A549 (cell line): ENCODE data around the gene NSMCE1. TPM values are rescaled to one million over a fixed set of nuclear protein-coding genes. Genes with fewer than 3 reads are reported as not detected.

Source experiments
- ATAC-seq, 2 experiments: fragments of 200-7000 bp in 1 of 2; fragments of >200 bp in 1 of 2; cut with Nextera tagmentation in 1 of 2; cut with Tn5 transposase in 1 of 2; 3 replicates each; pipeline versions ENCODE4 v1.8.0 to v1.9.1; 2018 to 2020; ENCODE audit warnings: mild to moderate bottlenecking in 1 of 2, moderate library complexity in 1 of 2
- CTCF ChIA-PET: fragments of 300-600 bp; sonication (Branson Sonifier 250); formaldehyde crosslinking; extraction: SDS; loops from one replicate; lab custom pipeline; 2021; ENCODE audit warnings: antibody characterized with exemption, inconsistent platforms; lab: Yijun Ruan, JAX
- POLR2A ChIA-PET: fragments of 350-600 bp; formaldehyde crosslinking; extraction: SDS; loops from one replicate; lab custom pipeline; 2021; ENCODE audit warnings: antibody characterized with exemption, inconsistent platforms; lab: Yijun Ruan, JAX
- DNase-seq, 2 experiments: peaks; one replicate each; pipeline versions ENCODE4 v3.0.0 to v3.0.0-alpha.2; 2011 to 2016; ENCODE audit warnings: low read depth in 1 of 2, low spot score in 1 of 2
- FAIRE-seq: peaks from 2 replicates; lab custom pipeline; 2011; peaks lifted over from hg19 to GRCh38; lab: Jason Lieb, UNC
- H3K27ac ChIP-seq, 2 experiments: fragments of >200 bp; sonication (Bioruptor Twin); formaldehyde crosslinking; 3 replicates each; pipeline ENCODE4 v1.5.1; 2016 to 2017
- H3K4me1 ChIP-seq: fragments of >200 bp; sonication (Bioruptor Twin); formaldehyde crosslinking; 3 replicates; pipeline ENCODE4 v1.6.1; 2016
- H3K4me2 ChIP-seq: fragments of >200 bp; sonication (Bioruptor Twin); formaldehyde crosslinking; 3 replicates; pipeline ENCODE4 v1.6.1; 2016
- H3K4me3 ChIP-seq: fragments of >200 bp; sonication (Bioruptor Twin); formaldehyde crosslinking; 3 replicates; pipeline ENCODE4 v1.5.1; 2016
- H3K9me3 ChIP-seq: fragments of >200 bp; sonication (Bioruptor Twin); formaldehyde crosslinking; 3 replicates; pipeline ENCODE4 v1.6.1; 2016
- BHLHE40 ChIP-seq: IDR thresholded peaks from 2 replicates; pipeline ENCODE4 v1.6.1; 2012; ENCODE audit warnings: low read depth, low read length, inconsistent platforms
- CEBPB ChIP-seq, 2 experiments: fragments of >200 bp in 1 of 2; sonication (Bioruptor Twin) in 1 of 2; formaldehyde crosslinking in 1 of 2; IDR thresholded peaks; 2 replicates each; pipeline ENCODE4 v1.6.1; 2012 to 2016
- CHD2 ChIP-seq: fragments of 150-350 bp; IDR thresholded peaks from 2 replicates; pipeline ENCODE4 v1.6.1; 2014; ENCODE audit warnings: low read length; ENCODE audit not compliant: partially characterized antibody
- EP300 ChIP-seq, 2 experiments: fragments of >200 bp; sonication (Bioruptor Twin); formaldehyde crosslinking; IDR thresholded peaks; 2 replicates in 1 of 2; 3 replicates in 1 of 2; pipeline ENCODE4 v1.6.1; 2016 to 2017
- ESRRA ChIP-seq: fragments of 150-350 bp; IDR thresholded peaks from 2 replicates; pipeline ENCODE4 v1.6.1; 2014; ENCODE audit warnings: mild to moderate bottlenecking, low read length, borderline replicate concordance
- FOSB ChIP-seq: fragments of 250-450 bp; sonication (Bioruptor Pico); IDR thresholded peaks from 2 replicates; pipeline ENCODE4 v1.5.0; 2020; ENCODE audit warnings: mild to moderate bottlenecking, moderate library complexity
- HEYL ChIP-seq: fragments of 250-450 bp; sonication (Bioruptor Pico); IDR thresholded peaks from 2 replicates; pipeline ENCODE4 v1.8.0; 2021; ENCODE audit warnings: mild to moderate bottlenecking, moderate library complexity
- HOXA7 ChIP-seq: fragments of 250-450 bp; sonication (Bioruptor Pico); IDR thresholded peaks from 2 replicates; pipeline ENCODE4 v1.5.0; 2020; ENCODE audit warnings: mild to moderate bottlenecking, moderate library complexity
- HOXB13 ChIP-seq: fragments of 250-450 bp; sonication (Bioruptor Pico); IDR thresholded peaks from 2 replicates; pipeline ENCODE4 v1.5.0; 2020; ENCODE audit warnings: low read depth, mild to moderate bottlenecking, moderate library complexity
- JUN ChIP-seq, 2 experiments: fragments of >200 bp; sonication (Bioruptor Twin); formaldehyde crosslinking; IDR thresholded peaks; 2 replicates in 1 of 2; 3 replicates in 1 of 2; pipeline ENCODE4 v1.6.1; 2016 to 2017
- KDM1A ChIP-seq: fragments of 200-600 bp; sonication (generic); IDR thresholded peaks from 2 replicates; pipeline ENCODE4 v1.6.1; 2016; ENCODE audit warnings: low read depth, mild to moderate bottlenecking
- MAFK ChIP-seq: fragments of 450-650 bp; IDR thresholded peaks from 2 replicates; pipeline ENCODE4 v1.6.1; 2014; ENCODE audit not compliant: partially characterized antibody
- MAZ ChIP-seq: fragments of 150-350 bp; IDR thresholded peaks from 2 replicates; pipeline ENCODE4 v1.6.1; 2014; ENCODE audit warnings: antibody characterized with exemption, low read depth, low read length, borderline replicate concordance
- MYC ChIP-seq: IDR thresholded peaks from 2 replicates; pipeline ENCODE4 v1.6.1; 2012; ENCODE audit warnings: mild to moderate bottlenecking, inconsistent platforms, low read length, improper control_type of control experiment, borderline replicate concordance
- POLR2A ChIP-seq: IDR thresholded peaks from 2 replicates; pipeline ENCODE4 v1.6.1; 2012; ENCODE audit warnings: mild to moderate bottlenecking, low read length
- RARB ChIP-seq: fragments of 250-450 bp; sonication (Bioruptor Pico); IDR thresholded peaks from 2 replicates; pipeline ENCODE4 v1.8.0; 2021; ENCODE audit warnings: mild to moderate bottlenecking, moderate library complexity
- RFX5 ChIP-seq: fragments of 450-650 bp; IDR thresholded peaks from 2 replicates; pipeline ENCODE4 v1.7.1; 2014; ENCODE audit warnings: antibody characterized with exemption, mild to moderate bottlenecking, moderate library complexity
- RNF2 ChIP-seq: fragments of 200-600 bp; sonication (generic); IDR thresholded peaks from 2 replicates; pipeline ENCODE4 v1.6.1; 2016; ENCODE audit warnings: low read depth, mild to moderate bottlenecking, antibody characterized with exemption, moderate library complexity, borderline replicate concordance
- SMC3 ChIP-seq: fragments of >200 bp; sonication (Bioruptor Twin); formaldehyde crosslinking; IDR thresholded peaks from 3 replicates; pipeline ENCODE4 v1.6.1; 2018; ENCODE audit warnings: inconsistent platforms
- TFCP2L1 ChIP-seq: fragments of 250-450 bp; sonication (Bioruptor Pico); IDR thresholded peaks from 2 replicates; pipeline ENCODE4 v1.5.0; 2021; ENCODE audit warnings: mild to moderate bottlenecking
- ZC3H11A ChIP-seq: fragments of 450-650 bp; IDR thresholded peaks from 2 replicates; pipeline ENCODE4 v1.6.1; 2014; ENCODE audit warnings: antibody characterized with exemption, mild to moderate bottlenecking
- ZNF302 ChIP-seq: fragments of 250-450 bp; sonication (Bioruptor Pico); IDR thresholded peaks from 2 replicates; pipeline ENCODE4 v1.9.0; 2021; ENCODE audit warnings: inconsistent platforms, mild to moderate bottlenecking, moderate library complexity
- WGBS: methylation state at CpG from one replicate; pipeline ENCODE4 v1.1.6; 2017; ENCODE audit errors: missing lambda C conversion rate; 5-methylcytosine and 5-hydroxymethylcytosine counted together
- polyA plus RNA-seq, 4 experiments: library from polyadenylated mRNA; depleted of rRNA in 3 of 4; stranded (reverse); fragments of >200 nt; fragmentation: RNase III in 1 of 4; extraction: RNeasy Plus Mini Kit Qiagen cat#74134 plus additional on column Dnase treatment in 1 of 4; gene quantifications; 2 replicates in 3 of 4; 3 replicates in 1 of 4; pipeline ENCODE4 v1.2.3, GENCODE V29; 2011 to 2017
- TF ChIP-seq, protein P1 (sequence below): fragments of 250-450 bp; sonication (Bioruptor Pico); IDR thresholded peaks from 2 replicates; pipeline ENCODE4 v1.5.0; 2021; ENCODE audit warnings: mild to moderate bottlenecking, moderate library complexity, borderline replicate concordance
- TF ChIP-seq, protein P2 (sequence below): fragments of >200 bp; sonication (Bioruptor Twin); formaldehyde crosslinking; IDR thresholded peaks from 2 replicates; pipeline ENCODE4 v1.6.1; 2016
- TF ChIP-seq, protein P3 (sequence below): IDR thresholded peaks from 2 replicates; pipeline ENCODE4 v1.6.1; 2012; ENCODE audit warnings: low read depth, borderline replicate concordance
- TF ChIP-seq, protein P4 (sequence below): fragments of 250-450 bp; sonication (Bioruptor Pico); IDR thresholded peaks from 2 replicates; pipeline ENCODE4 v1.5.0; 2020; ENCODE audit warnings: low read depth, mild to moderate bottlenecking, moderate library complexity
- TF ChIP-seq, protein P5 (sequence below): fragments of 450-650 bp; IDR thresholded peaks from 2 replicates; pipeline ENCODE4 v1.6.1; 2014; ENCODE audit warnings: antibody characterized with exemption
- TF ChIP-seq, protein P6 (sequence below): fragments of >200 bp; sonication (Bioruptor Twin); formaldehyde crosslinking; IDR thresholded peaks from 3 replicates; pipeline ENCODE4 v1.5.1; 2016
- TF ChIP-seq, protein P7 (sequence below): fragments of >200 bp; sonication (Bioruptor Twin); formaldehyde crosslinking; IDR thresholded peaks from 3 replicates; pipeline ENCODE4 v1.6.1; 2016

Gene NSMCE1
- polyA plus RNA-seq, 2 of the 4 experiments (the other 2 are of a cell fraction) = 32.0 to 59.9 TPM

DNA sequence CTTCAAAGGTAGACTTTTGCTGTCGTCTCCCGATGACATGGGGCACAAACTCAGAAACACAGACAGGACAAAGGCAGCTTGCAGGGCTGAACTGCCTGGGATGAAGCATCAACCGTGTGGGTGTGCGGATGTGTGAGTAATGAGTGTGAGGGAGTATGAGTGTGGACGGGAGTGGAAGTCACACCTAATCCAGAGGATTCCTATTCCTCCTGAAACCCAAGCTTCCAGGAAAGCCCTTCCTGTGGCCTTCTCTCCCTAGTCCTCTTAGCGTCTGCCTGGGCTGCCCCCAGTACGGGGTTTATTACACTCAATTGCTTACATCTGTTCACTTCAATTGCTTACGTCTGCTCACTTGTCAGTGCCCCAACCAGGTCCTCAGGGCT is 42.9 kb upstream of the NSMCE1 start:
- WGBS = 81% methylated on average over 8 of the region's 8 CpGs
- Histone ChIP-seq H3K9me3 (peaks cover 9% of the 10 kb centered on the region; the same call in 1 of the 3 replicates), H3K4me3 (no peak overlapping the region), H3K4me1 (peaks cover 26% of the 10 kb centered on the region)
- FAIRE-seq = no peak
- TF ChIP-seq KDM1A = no peak
- TF ChIP-seq, protein P1, sequence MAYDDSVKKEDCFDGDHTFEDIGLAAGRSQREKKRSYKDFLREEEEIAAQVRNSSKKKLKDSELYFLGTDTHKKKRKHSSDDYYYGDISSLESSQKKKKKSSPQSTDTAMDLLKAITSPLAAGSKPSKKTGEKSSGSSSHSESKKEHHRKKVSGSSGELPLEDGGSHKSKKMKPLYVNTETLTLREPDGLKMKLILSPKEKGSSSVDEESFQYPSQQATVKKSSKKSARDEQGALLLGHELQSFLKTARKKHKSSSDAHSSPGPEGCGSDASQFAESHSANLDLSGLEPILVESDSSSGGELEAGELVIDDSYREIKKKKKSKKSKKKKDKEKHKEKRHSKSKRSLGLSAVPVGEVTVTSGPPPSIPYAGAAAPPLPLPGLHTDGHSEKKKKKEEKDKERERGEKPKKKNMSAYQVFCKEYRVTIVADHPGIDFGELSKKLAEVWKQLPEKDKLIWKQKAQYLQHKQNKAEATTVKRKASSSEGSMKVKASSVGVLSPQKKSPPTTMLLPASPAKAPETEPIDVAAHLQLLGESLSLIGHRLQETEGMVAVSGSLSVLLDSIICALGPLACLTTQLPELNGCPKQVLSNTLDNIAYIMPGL (CRISPR knock-in tag) = no peak
- TF ChIP-seq RARB (CRISPR knock-in tag) = no peak
- no peak for TF ChIP-seq BHLHE40
- TF ChIP-seq CHD2 = no peak
- TF ChIP-seq, protein P2, sequence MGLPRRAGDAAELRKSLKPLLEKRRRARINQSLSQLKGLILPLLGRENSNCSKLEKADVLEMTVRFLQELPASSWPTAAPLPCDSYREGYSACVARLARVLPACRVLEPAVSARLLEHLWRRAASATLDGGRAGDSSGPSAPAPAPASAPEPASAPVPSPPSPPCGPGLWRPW = no peak
- TF ChIP-seq, protein P3, sequence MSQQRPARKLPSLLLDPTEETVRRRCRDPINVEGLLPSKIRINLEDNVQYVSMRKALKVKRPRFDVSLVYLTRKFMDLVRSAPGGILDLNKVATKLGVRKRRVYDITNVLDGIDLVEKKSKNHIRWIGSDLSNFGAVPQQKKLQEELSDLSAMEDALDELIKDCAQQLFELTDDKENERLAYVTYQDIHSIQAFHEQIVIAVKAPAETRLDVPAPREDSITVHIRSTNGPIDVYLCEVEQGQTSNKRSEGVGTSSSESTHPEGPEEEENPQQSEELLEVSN = no peak
- TF ChIP-seq HEYL (CRISPR knock-in tag) = no peak
- no peak for TF ChIP-seq EP300 (IDR thresholded peaks at IDR 0.05)
- TF ChIP-seq ZNF302 (CRISPR knock-in tag) = no peak
- no peak for TF ChIP-seq CEBPB (IDR thresholded peaks at IDR 0.05)
- no peak for TF ChIP-seq TFCP2L1
- TF ChIP-seq, protein P4, sequence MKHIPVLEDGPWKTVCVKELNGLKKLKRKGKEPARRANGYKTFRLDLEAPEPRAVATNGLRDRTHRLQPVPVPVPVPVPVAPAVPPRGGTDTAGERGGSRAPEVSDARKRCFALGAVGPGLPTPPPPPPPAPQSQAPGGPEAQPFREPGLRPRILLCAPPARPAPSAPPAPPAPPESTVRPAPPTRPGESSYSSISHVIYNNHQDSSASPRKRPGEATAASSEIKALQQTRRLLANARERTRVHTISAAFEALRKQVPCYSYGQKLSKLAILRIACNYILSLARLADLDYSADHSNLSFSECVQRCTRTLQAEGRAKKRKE (CRISPR knock-in tag) = no peak
- no peak for TF ChIP-seq MYC
- TF ChIP-seq, protein P5, sequence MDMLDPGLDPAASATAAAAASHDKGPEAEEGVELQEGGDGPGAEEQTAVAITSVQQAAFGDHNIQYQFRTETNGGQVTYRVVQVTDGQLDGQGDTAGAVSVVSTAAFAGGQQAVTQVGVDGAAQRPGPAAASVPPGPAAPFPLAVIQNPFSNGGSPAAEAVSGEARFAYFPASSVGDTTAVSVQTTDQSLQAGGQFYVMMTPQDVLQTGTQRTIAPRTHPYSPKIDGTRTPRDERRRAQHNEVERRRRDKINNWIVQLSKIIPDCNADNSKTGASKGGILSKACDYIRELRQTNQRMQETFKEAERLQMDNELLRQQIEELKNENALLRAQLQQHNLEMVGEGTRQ = no peak
- no peak for TF ChIP-seq HOXB13 (CRISPR knock-in tag)
- TF ChIP-seq, all 56 proteins: peak for 0
- peak overlapping the region in 1 of 2 experiments; percentile 16; a peak in 1 of 6 replicates for H3K27ac ChIP-seq
- ATAC-seq = no peak
- POLR2A ChIA-PET = no interaction called here
- CTCF ChIA-PET = interaction anchor here (1.2 kb wide), 1 partner anchor 56 kb away, joined by 3 read pairs; no protein-coding TSS in a partner anchor
- H3K4me2 ChIP-seq = no peak overlapping the region
- no peak for DNase-seq

DNA sequence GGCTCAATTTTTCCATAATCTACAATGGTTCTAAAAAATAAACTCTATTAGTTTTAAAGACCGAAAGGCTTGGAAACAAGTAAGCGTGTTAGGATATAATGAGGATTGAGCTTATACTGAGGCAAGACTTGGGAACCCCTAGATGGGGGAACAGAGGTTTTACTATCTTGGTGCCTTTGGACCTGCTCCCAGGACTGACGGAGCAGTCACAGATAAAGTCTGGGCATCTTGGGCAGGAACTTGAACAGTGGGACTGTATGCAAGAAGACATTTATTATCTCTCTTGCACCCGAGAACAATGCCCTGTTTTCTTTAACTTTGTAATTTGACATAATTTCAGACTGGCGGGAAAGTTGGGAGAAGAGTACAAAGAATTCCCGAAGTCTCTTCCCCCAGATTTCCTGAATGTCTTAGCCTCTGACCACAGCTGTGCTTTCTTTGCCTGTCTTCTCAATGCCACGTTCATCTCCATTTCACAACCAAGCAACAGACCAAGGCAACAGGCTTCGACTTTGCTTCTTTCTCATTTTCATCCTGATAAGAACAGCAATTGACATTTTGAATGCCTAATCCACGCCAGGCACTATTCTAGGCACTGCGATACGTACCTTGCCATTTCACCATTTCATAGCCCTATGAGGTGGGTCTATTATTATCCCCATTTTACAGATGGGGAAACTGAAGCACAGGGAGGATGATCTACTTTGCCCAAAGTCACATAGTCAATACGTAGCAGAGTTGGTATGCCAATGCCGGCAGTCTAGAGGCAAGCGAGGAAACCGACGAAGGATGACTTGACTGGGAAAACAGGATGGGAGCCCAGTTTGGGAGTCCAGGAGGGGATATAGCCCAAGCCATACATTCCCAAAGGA is 42.2 kb upstream of the NSMCE1 start:
- Histone ChIP-seq H3K4me1 (peaks cover 19% of the 10 kb centered on the region), H3K4me2 (no peak overlapping the region), H3K9me3 (peaks cover 9% of the 10 kb centered on the region; the same call in 1 of the 3 replicates), H3K27ac (no peak overlapping the region; a peak in 1 of 6 replicates), H3K4me3 (no peak overlapping the region)
- TF ChIP-seq JUN (IDR thresholded peaks at IDR 0.05) (no peak), POLR2A (no peak), HEYL (CRISPR knock-in tag) (no peak), SMC3 (no peak), RNF2 (no peak), MAFK (no peak), HOXA7 (CRISPR knock-in tag) (no peak), ZC3H11A (no peak), RFX5 (no peak), CHD2 (no peak), MAZ (no peak), FOSB (CRISPR knock-in tag) (no peak), KDM1A (no peak), ESRRA (no peak), TFCP2L1 (no peak), HOXB13 (CRISPR knock-in tag) (no peak), RARB (CRISPR knock-in tag) (no peak)
- TF ChIP-seq, protein P6, sequence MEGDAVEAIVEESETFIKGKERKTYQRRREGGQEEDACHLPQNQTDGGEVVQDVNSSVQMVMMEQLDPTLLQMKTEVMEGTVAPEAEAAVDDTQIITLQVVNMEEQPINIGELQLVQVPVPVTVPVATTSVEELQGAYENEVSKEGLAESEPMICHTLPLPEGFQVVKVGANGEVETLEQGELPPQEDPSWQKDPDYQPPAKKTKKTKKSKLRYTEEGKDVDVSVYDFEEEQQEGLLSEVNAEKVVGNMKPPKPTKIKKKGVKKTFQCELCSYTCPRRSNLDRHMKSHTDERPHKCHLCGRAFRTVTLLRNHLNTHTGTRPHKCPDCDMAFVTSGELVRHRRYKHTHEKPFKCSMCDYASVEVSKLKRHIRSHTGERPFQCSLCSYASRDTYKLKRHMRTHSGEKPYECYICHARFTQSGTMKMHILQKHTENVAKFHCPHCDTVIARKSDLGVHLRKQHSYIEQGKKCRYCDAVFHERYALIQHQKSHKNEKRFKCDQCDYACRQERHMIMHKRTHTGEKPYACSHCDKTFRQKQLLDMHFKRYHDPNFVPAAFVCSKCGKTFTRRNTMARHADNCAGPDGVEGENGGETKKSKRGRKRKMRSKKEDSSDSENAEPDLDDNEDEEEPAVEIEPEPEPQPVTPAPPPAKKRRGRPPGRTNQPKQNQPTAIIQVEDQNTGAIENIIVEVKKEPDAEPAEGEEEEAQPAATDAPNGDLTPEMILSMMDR = no peak
- TF ChIP-seq, protein P7, sequence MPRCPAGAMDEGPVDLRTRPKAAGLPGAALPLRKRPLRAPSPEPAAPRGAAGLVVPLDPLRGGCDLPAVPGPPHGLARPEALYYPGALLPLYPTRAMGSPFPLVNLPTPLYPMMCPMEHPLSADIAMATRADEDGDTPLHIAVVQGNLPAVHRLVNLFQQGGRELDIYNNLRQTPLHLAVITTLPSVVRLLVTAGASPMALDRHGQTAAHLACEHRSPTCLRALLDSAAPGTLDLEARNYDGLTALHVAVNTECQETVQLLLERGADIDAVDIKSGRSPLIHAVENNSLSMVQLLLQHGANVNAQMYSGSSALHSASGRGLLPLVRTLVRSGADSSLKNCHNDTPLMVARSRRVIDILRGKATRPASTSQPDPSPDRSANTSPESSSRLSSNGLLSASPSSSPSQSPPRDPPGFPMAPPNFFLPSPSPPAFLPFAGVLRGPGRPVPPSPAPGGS = no peak
- ATAC-seq (no peak), DNase-seq (no peak), FAIRE-seq (no peak)
- POLR2A ChIA-PET = no interaction called here
- CTCF ChIA-PET = interaction anchor here (0.6 to 1.2 kb wide), 3 partner anchors 57 to 1359 kb away, joined by 3 read pairs; no protein-coding TSS in a partner anchor
- WGBS = 78% methylated on average over 16 of the region's 16 CpGs
